ENCODE measurements around the gene PMIS2.

GRCh38 chr19:35565016-35565856 lies 20.7 kb upstream of the PMIS2 start:
- TF ChIP-seq POLR2A (IDR thresholded peaks at IDR 0.05; ENCODE audit: low read depth, low read length): no peak
- TF ChIP-seq TAF1 (IDR thresholded peaks at IDR 0.05; ENCODE audit: low read depth, low read length): no peak
- TF ChIP-seq POU2F2 (IDR thresholded peaks at IDR 0.05; ENCODE audit: low read depth, low read length): no peak
- TF ChIP-seq POLR2AphosphoS5 (IDR thresholded peaks at IDR 0.05; ENCODE audit: low read depth, low read length): no peak
- TF ChIP-seq PAX5 (IDR thresholded peaks at IDR 0.05; ENCODE audit: insufficient read depth, low read length, severe bottlenecking): no peak
- TF ChIP-seq SPI1 (IDR thresholded peaks at IDR 0.05; ENCODE audit: low read depth, low read length): no peak

All from GM12891 (cell line).